GM18502 (cell line): Measurements from ENCODE around the gene ADH4.
"Not testable (repeated sequence)": the region's sequence is repeated elsewhere in the genome, so short reads cannot be mapped to it uniquely, and the experiment has no call there.

Source experiments
- ATAC-seq: cut with Tn5 transposase; IDR thresholded peaks from one replicate; pipeline ENCODE4 v1.9.1; 2021; ENCODE audit warnings: mild to moderate bottlenecking; ENCODE audit not compliant: unreplicated experiment, poor library complexity

ADH4 gene

GRCh38 chr4:99135541-99136162 lies 8.4 kb downstream of the ADH4 start:
- ATAC-seq = no peak

DNA sequence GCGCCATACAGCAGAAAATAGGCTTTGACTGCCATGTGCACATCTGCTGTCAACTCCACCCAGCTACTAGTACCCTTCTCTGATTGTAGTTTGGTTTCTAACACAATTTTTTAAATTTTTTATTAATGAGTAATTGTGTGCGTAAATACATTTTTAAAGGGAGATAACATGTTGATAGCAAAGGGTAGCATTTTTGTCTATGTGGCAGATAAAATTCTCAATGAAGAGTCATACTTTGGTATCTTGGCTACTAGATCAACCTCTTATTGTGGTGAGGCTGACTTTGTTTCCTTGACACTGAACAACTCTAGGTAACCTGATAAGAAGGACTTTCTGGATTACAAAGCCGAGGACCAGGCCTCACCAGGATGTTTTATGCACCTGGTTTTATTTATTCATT lies 9.5 kb downstream of the ADH4 start:
- no peak for ATAC-seq

- ATAC-seq = no peak
Observed at GRCh38 chr4:99131378-99131777, 12.7 kb downstream of the ADH4 start.

- no peak for ATAC-seq
Observed at GRCh38 chr4:99126376-99126775, 17.7 kb downstream of the ADH4 start.

GRCh38 chr4:99121008-99121407 lies 23.1 kb downstream of the ADH4 start:
- ATAC-seq = no peak

DNA sequence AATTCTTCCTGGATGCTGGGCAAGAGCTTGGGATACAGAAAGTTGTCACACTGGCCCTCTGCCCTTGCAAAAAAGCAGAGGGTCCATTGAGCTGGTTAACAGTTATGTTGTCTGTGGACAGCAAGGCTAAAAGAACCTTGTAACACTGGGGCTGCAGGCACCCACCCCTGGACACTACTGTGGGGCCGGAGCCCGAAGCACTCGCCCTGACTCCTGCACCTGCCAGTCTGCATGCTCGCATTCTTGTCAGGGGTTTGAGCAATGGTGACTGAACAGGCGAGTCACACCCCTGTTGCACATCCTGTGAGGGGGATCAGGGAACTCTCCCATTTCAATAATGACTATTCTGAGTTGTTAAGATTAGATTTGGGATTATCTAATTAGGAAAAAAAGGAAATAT lies 23.6 kb downstream of the ADH4 start:
- no peak for ATAC-seq

DNA sequence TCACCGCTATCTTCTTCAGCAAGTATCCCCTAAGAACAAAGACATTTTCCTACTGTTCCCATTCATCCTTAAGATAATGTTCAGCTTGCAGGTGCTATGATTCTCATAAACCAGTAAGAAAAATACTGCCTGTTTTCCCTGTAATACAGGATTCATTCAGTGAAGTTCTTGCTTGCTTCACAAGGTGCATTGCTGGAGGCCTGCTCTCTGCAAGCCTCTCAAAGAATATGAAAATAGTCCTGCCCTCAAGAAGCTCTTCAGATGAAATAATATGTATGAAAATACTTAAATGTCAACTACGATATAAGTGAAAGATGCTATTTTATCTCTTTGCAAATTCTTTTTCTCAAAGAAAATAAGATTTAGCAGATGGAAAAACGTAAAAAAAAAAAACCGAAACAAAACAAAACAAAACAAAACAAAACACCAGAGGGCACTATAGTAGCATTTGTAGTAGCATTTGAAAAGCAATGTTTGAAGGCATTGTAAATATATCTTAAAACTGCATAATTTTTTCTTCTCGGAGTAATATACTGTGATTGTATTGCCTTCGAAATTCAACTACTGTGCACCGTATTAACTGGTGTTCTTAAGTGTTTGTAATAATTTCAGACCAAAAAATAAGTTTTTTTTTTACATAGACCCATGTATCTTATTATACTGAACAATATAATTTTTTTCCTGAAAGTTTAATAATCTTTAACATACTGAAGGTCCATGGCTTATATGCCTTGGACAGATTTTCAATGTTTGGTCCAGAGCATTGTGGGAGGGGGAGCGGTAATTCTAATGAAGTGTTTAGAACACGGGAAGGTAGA lies 26.0 kb downstream of the ADH4 start:
- ATAC-seq = no peak

- not testable (repeated sequence) for ATAC-seq
Observed at GRCh38 chr4:99117122-99117841, 26.8 kb downstream of the ADH4 start.

GRCh38 chr4:99109286-99109685 lies 34.8 kb downstream of the ADH4 start:
- not testable (repeated sequence) for ATAC-seq

- ATAC-seq = no peak
Observed at GRCh38 chr4:99104153-99104552, 39.9 kb downstream of the ADH4 start.

GRCh38 chr4:99103166-99103565 lies 40.9 kb downstream of the ADH4 start:
- ATAC-seq = no peak

GRCh38 chr4:99102634-99103033 lies 41.5 kb downstream of the ADH4 start:
- ATAC-seq = no peak

GRCh38 chr4:99100876-99101275 lies 43.2 kb downstream of the ADH4 start:
- no peak for ATAC-seq

DNA sequence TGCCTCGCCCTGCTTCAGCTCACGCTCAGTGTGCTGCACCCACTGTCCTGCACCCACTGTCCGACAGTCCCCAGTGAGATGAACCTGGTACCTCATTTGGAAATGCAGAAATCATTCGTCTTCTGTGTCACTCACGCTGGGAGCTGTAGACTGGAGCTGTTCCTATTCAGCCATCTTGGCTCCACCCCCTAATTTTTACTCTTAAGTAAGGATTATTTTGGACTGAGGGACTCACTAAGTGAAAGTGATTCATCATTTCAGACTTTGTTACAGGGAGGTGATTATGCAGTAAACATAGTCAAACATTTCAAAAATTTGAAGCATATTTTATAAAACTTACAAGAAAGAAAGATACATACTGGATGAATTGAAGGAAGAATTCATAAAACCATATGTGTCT lies 44.3 kb downstream of the ADH4 start:
- ATAC-seq = not testable (repeated sequence)

DNA sequence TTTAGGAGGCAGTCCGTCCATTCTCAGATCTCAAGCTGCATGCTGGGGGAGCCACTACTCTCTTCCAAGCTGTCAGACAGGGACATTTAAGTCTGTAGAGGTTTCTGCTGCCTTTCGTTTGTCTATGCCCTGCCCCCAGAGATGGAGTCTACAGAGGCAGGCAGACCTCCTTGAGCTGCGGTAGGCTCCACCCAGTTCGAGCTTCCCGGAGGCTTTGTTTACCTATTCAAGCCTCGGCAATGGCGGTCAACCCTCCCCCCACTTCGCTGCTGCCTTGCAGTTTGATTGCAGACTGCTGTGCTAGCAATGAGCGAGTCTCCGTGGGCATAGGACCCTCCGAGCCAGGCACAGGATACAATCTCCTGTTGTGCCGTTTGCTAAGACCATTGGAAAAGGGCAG lies 44.8 kb downstream of the ADH4 start:
- ATAC-seq = no peak

- ATAC-seq = not testable (repeated sequence)
Observed at GRCh38 chr4:99091841-99092240, 52.3 kb downstream of the ADH4 start.

DNA sequence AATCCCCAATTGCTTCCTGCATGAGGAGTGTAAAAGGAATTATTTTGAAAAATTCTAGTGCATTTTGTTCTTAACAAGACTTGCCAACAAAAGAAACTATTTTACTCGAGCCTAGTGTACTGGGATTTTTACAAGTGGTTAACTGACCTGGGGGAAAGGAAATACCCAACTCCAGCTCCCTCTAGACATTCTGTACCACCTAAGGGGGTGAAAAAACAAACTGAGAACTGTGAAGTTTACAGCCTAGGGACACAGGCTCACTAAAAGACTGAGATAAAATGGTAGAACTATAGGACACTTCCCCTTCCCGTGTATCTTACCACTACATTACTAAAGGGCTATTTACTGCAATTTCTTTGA lies 52.9 kb downstream of the ADH4 start:
- no peak for ATAC-seq

DNA sequence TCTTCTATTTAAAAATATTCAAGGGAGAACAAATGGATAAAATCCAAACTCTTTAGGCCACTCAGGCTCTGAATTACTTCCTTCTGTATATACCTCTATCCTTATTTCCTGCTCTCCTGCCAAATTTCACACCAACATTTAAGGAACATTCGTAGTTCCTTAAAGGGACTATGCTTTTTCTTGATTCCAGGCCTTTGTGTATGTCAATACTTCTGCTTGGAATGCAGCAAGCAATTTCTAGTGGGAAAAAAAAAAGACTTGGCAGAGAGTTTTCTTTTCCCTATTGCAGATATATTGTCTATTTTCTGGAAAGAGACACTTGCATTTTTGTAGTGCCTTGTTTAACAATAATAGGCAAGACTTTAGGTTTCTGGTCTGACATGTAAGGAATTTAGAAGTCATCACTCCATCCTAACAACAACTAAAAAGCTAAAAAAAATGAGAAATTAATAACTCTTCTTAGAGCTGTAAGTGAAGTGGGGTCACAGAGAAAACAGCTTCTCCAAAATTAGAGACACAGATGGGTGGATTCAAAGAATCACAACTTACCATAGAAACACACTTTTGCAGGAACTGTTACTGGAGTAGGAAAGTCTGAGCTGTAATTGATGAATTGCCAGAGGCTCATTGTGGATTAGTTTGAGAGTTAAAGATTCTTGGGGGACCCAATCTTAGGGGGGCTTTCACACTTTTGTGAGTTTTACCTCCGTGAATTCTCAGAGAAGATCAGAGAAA lies 53.4 kb downstream of the ADH4 start:
- no peak for ATAC-seq

DNA sequence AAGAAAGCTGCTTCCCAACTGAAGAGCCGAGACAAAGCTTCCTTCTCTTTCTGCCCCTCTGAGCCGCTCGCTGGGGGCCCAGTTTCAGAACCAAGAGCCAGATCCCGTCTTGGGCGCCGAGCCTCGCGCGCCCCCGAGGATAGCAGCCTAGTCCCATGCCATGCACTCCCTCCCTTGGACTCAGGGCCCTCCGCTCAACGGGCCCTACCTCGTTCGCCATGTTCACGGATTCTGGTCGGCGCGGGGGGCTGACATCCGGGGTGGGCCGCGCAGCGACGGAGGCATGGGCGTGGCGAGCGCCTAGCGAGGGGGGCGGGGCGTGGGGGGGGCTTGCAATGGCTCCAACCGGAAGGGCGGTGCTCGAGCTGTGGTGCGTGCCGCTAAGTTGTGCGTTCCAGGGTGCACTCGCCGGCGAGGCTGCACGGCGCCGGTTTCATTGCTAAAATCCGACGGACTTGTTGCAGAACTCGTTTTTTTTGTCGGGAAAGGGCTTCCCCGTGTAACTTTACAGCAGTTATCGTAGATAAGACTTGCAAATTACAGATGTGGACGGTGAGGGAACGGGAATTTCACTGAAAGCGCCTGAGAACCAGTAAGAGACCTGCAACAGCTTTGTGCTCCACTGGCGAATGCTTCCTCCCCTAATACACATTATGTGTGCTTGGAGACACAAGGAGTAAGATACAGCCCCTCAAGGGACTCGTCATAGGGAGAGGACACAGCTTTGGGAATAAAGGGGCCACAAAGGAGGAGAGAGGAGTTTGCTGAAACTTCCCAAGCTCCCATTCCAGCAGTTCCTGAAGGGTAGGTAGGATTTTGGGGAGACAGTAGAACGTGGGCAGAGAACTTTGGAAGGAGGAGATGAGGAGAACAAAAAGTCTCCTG lies 55.4 kb downstream of the ADH4 start, which contains the start of gene ADH5:
Gene ADH5, minus strand, starts transcription at position 308 of the 885 bp plus-strand sequence. Its CDS starts 88 bp downstream, at position 220.
- ATAC-seq = peak; percentile 94

DNA sequence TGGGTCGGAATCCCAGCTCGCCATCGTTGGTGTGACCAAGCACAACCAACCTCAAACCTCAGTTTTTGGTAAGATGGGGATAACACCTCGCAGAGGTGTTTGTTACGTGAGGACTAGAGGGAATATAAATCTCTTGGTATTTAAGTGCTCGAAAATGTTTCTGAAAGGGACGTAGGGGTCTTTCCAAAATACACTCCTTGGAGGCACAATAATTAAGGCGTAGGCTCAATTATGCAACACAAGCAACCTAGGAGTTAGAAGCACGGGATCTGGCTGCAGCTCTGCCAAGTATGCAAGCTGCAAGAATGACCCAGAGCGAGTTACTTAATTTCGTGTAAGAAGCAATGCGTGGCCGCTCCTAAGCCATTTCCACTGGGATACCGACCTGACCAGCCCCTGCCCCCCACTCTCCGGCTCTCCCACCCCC lies 56.1 kb downstream of the ADH4 start:
- ATAC-seq = peak; percentile 36
